Fibroblast of skin of right quadriceps (primary cell): ENCODE measurements around the gene SGK1.
"Not testable (repeated sequence)": the region's sequence is repeated elsewhere in the genome, so short reads cannot be mapped to it uniquely, and the experiment has no call there.

ENCODE experiments used
- DNase-seq: peaks from one replicate; pipeline ENCODE4 v3.0.0-alpha.2; 2013

Gene SGK1

DNA sequence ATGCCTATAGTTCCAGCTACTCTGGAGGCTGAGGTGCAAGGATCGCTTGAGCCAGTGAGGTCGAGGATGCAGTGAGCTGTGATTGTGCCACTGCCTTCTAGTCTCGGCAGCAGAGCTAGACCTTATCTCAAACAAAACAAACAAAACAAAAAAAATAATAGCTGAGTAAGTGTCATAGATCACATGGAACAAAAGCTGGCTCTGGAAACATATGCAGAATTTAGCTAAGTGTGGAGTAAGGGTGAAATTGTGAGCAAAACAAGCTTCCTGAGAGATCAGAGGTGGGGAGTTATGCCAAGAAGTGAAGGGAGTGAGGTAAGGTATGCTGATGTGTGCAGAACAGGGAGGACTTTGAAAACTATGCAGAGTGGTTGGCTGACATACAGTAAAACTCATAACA is 18.7 kb downstream of the SGK1 start:
- no peak for DNase-seq

DNA sequence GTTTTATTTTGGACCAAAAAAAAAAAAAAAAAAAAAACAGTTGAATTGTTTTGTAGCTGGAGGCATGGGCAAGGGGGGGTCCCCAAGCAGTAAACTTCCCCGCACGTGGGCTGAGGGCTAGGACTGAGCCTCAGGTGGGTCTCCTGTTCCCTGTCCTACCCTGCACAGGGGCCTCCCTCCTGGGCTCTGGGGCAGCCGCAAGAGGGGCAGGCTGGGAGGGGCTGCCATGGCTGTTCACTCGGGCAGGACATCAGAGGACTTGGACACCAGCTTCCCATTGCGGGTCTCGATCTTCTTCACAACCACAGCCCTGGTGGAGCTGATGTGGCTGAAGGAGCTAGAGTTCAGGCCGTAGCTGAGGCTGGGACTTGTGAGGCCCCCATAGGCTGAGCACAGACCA is 21.1 kb downstream of the SGK1 start:
- no peak for DNase-seq

DNA sequence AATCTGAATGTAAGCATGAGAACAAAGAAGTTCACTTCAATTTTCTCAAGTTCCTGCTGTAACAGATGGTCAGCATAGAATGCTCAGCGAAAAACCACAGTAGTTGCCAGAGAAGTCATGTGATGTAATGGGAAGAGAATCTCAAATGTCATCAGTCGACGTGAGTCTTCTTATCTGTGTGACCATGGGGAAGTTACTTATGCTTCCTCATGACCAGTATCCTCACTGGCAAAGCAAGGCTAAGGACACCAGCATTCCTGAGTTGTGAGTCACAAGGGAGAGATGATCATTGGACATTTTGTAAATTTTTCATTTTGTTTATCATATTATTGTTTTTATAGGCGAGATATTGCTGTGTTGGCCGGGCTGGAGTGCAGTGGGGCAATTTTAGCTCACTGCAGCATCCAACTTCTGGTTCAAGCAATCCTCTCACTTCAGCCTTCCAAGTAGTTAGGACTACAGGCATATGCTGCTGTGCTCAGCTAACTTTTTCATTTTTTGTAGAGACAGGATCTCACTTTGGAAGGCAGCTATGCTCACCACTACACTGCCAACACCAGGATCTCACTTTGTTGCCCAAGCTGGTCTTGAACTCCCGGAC is 21.9 kb downstream of the SGK1 start:
- peak; percentile 96 for DNase-seq

DNA sequence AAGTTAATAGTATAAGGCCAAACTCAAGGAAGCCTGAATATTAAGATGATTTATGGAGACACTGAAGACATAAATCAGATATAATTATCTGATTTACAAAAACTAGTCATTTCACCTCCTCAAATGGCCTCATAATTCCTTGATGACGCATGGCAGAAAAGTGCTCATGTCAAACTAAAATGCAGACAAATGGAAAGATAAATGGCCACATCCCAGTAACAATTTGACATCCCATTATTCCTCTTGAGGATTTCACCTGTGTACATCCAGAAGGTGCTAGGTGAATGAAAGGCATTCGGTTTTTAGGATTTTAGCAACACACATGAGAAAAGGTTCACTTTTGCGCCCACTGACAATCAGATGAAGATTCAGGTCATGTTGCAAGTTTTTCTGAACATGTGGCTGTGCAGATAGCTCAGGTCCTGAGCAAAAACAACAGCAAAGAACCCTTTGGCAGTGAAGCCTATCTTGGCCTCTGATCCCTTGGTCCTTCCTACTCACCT is 24.2 kb downstream of the SGK1 start:
- DNase-seq, result peak; percentile 6

DNA sequence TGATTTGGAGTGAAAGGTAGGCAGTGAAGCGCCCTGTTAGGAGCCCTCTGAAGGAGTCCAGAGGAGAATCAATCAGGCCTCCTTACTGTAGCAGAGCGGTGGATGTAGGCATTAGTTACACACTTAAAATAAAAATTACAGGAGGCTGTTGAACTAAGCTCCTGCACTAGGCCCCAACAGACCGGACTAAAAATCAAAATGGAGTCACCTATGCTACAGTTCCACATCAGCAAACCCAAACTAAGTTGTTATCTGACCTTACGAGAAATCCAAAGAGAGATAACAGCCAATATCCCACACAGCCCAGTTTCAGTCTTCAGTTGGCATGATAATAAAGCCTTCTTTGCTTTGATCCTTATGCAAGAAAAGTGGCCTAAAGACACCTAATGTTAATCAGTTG is 26.8 kb downstream of the SGK1 start:
- no peak for DNase-seq

DNA sequence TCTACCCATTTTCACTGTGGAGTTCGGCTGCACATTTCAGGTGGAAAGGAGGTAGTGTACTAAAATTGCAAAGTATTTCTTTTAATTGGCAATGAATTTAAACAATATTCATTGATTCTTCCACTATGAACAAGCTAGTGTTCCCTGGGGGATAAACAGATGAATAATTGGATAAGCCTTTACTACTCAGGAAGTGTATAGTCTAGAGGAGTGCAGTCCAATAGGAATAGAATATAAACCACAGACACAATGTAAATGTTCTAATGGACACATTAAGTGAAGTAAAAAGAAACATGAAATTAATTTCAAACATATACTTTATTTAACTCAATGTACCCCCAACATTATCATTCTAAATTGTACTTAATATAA is 28.7 kb downstream of the SGK1 start:
- no peak for DNase-seq

DNA sequence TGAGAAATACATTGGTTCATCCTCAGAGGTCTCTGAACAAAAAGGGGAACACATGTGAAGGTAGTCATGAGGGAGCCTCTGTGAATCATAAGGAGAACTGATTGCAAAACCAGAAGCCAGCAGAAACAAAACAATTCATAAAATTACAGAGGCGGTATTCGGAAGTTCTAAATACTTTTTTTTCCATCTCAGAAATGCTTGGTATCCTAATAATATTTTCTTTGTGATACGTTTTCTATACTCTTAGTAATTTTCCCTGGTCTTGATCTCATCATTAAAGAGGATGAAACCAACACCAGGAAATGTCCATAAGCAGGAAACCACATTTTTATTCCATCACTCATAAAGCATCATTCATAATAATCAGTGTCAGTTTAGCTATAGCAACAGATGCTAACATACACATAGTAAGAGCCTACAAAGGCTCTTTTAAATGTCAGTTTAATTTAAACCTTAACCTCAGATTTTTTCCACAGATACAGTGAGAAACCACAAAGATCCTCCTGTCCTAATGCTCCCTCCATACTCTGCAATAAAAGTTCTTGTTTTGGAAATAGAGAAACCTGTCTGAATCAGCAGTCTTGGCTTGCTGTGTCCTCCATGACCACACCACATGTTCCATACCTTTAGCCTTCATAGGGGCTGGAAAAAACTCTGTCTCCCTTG is 29.2 kb downstream of the SGK1 start:
- peak; percentile 97 for DNase-seq

DNA sequence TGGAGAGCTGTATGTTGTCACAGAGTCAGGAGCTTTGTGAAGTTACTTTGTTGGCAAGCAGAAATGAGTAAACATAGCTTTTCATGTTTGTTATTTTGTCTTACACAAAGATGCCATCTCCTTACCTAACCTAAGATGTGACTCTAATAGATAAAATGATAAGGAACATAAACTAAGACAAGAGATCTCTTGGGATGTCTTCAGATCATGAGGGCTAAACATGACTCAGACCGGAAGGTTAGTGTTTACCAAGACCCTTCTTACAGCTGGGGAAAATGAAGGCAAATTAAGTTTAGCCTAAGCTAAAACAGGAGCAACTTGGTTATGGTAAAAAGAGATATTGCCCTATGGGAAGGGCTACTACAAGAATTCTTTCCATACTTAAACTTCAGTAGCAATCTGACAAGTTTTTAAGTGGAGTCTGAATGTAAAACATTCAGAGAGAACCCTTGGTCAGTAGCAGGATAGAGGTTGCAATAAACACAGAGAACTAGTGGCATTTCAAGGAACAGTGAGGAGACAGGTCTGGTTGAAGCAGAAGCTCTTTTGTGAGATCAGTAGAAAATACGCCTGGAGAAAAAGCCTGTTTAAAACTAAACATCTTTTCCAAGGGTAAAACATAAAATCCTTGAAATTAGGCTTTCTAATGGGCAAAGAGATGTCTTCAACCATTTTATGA is 29.9 kb downstream of the SGK1 start:
- DNase-seq, result peak; percentile 8

DNA sequence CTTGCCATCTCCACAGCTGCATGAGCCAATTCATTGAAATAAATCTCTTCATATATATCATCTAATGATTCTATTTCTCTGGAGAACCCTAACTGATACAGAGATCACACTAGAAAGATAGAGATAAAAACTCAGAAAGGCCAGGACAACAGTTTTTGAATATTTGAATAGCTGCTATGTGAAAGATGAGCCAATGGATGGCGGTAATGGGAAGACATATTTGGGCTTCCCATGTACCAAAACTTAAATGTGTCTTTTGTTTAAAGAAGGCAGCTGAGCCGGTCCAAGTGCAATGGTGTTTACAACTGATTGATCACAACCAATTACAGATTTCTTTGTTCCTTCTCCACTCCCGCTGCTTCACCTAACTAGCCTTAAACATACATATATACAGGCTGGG is 35.1 kb downstream of the SGK1 start:
- DNase-seq, result no peak

DNA sequence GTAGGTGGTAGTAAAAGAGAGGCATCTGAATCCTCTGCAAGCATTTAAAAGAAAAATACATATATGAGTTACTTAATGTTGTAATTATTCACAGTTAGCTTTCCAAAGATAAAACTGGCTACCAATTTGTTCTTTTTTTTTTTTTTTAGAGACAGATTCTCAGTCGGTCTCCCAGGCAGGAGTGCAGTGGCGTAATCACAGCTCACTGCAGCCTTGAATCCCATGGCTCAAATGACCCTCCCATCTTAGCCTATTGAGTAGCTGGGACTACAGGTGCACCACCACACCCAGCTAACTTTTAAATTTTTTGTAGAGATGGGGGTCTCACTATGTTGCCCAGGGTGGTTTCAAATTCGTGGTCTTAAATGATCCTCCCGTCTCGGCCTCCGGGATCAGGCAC is 36.5 kb downstream of the SGK1 start:
- DNase-seq, result no peak

DNA sequence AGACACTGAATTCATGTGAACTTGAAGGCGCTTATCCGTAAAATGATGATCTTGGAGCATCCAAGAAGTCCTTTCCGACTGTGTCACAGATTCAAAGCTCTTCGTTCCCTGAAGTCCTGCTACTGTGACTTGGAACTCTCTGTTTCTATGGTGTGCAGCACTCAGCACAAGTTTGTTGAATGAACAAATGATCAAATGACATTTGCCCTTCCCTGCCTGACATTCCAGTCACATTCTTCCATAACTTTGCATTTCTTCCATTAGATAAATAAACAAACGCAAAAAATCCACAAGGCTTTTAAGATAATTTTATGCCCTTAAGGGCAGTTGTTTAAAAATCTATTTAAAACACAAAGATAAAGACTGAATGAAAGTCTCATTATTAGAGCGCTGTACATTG is 39.9 kb downstream of the SGK1 start:
- DNase-seq, result no peak

DNA sequence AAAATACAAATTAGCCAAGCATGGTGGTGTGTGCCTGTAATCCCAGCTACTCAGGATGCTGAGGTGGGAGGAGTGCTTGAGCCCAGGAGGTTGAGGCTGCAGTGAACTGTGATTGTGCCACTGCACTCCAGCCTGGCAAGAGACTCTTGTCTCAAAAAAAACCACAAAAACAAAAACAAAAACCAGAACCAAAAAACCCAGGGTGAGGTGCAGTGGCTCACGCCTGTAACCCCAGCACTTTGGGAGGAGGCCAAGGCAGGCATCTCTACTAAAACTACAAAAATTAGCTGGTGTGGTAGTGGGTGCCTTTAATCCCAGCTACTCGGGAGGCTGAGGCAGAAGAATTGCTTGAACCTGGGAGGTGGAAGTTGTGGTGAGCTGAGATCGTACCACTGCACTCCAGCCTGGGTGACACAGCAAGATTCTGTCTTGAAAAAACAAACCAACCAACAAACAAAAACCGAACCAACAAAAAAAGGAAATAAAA is 41.0 kb downstream of the SGK1 start:
- DNase-seq, result not testable (repeated sequence)

DNA sequence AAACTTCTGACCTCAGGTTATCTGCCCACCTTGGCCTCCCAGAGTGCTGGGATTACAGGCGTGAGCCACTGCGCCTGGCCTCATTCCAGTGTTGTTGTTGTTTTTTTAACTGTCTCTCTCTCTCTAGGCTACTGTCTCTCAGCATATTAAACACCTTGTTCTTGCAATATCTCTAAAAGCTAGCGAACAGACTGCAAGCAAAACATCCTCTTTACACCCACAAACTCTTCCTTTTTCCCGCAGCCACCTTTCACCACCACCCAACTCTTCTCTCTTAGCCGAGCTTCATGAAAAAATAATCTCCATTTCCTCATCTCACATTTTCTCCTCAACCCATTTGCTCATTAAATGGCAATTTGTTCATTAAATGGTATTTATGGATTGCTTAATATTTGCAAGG is 45.5 kb downstream of the SGK1 start:
- no peak for DNase-seq

DNA sequence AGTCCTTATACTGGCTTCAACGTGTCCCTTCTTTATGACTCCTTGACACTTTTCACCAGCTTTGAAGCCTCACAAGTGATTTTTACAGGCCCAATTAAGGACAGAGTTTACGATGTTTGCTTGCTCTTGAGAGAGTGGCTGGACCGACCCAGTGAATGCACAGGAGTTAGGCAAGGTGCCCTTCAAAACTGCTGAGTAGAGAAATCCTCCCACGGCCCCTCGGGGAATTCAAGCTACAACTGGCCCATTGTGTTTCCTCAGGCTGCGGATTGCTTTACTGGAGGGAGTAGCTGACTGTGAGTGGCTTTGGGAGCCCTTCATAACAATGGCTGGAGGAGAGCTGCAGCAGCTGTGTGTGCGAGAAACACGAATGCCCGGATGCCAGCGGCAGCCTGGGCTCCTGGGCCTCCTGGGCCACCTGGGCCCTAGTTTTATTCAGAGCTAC is 50.0 kb downstream of the SGK1 start:
- DNase-seq, result no peak

DNA sequence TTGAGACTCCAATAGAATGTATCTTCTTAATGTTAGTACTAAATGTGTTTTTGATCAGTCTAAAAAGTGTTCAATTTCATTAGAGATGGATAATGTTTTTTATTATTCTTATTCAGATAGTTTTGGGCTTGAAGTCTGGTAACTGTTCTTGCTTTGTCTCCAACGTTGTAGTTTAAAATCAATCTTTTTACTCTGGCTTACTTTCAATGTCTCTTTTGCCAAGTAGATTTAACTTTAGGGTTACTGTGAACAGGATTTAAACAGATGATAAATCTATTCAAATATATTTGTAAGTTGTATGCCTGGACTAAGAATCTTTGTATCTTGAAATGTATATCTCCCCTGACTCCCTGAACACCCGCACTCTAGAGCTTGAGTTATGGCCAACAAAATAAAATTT is 51.1 kb downstream of the SGK1 start:
- DNase-seq, result no peak

DNA sequence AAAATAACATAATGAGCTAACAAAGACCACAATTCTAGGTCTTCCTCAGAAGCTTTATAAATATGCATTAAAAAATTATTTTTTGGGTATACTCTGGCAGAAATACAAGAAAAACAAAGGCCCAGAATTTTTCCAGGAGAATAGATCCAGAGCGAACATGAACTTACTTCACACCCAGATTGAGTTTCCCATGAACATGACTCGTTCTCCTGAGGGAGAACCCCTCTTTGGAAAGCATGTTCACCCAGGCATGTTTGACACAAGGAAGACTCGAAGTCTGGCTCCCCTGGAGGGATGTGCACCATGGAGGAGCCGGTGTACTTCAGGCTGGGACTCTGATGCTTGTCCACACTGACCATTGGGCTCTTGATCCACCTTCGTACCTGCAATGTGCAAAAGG is 56.1 kb downstream of the SGK1 start:
- DNase-seq, result peak; percentile 28

DNA sequence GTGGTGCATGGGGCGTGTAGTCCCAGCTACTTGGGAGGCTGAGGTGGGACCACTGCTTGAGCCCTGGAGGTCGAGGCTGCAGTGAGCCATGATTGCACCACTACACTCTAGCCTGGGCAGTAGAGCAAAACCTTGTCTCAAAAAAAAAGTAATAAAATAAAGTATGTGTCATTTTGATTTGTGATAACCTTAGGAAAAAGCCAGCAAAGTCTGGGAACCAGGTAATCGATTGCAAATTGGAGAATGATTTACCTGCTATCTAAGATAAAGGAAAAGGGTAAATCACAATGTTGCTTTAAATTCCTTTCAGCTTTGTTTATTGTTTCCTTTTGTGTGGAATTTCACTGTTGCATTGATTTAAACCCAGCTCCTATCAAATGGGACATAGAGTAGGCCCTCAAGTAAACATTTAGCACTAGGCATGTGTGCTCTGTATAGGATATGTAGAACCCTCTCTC is 59.0 kb downstream of the SGK1 start:
- no peak for DNase-seq

DNA sequence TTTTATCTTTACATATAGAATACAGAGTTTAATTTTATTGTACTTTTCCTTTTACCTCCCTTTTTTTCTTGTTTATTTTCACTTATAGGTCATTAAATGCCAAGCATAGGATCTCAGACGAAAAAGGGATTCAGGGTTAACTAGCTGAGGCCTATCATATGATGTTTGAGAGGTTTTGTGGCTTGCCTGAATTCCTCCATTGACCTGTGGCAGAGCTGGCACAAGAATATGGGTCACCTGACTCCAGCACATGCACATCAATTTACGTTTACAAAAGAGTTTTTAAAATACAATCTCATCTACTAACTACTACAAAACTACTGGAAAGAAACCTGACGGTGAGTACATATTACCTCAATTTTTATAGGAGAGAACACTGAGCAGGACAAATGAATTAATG is 60.4 kb downstream of the SGK1 start:
- DNase-seq, result no peak

DNA sequence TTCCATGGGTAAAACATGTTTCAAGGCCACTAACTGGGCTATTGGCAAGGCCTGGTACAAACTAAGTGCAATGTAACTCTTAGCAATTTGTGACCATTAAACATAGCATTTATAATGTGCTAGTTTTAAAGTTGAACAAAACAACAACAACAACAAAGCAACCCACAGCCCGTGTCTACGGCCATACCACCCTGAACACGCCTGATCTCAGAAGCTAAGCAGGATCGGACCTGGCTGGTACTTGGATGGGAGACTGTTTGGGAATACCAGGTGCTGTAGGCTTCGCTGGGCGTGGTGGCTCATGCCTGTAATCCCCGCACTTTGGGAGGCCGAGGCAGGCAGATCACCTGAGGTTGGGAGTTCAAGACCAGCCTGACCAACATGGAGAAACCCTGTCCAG is 61.0 kb downstream of the SGK1 start:
- no peak for DNase-seq

DNA sequence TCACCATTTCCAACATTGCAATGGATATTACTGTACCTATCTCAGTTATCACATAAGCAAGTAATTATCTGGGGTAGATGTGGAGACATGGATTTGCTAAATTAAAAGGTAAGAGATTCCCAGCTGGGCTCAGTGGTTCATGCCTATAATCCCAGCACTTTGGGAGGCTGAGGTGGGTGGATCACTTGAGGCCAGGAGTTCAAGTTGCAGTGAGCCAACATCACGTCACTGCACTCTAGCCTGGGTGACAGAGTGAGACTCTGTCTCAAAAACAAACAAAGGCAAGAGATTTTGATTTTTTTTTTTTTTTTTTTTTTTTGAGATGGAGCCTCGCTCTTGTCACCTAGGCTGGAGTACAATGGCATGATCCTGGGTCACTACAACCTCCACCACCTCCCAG is 62.6 kb downstream of the SGK1 start:
- not testable (repeated sequence) for DNase-seq

DNA sequence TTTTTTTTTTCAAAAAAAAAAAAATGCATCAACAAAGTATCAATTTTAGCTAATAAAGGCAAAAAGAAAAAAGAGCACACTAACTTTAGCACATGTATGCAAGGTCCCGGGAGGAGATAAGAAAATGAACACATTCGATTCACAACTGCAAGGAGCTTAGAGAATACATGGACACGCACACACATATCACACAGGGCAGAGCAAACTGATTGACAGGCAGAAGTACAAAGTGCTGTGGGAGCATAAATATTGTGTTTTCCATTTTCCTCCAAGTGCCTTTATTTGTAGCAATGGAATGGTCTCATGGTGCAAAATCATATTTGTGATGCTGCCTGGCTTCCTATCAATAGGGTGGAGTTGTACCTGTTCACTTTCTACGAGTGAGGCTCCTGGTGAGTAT is 63.8 kb downstream of the SGK1 start:
- DNase-seq, result no peak

DNA sequence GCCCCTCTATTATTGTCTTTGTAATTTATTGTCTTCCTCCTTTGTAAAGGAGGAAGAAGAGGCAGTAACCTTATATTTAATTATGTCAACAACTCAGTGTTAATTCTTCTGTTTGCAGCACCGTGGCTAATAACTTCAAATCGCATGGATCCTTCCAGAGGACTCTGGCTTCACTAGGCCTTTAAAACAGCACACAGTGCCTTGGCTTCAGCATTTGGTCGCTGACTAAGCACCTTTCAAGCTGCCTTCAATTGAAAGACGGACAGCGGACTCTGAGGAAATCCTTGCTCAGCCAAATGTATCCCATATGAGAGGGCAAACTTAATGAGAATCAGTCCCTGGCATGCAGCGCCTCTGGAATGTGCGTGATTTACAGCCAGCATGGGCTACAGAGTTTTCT is 64.2 kb downstream of the SGK1 start:
- peak; percentile 91 for DNase-seq

DNA sequence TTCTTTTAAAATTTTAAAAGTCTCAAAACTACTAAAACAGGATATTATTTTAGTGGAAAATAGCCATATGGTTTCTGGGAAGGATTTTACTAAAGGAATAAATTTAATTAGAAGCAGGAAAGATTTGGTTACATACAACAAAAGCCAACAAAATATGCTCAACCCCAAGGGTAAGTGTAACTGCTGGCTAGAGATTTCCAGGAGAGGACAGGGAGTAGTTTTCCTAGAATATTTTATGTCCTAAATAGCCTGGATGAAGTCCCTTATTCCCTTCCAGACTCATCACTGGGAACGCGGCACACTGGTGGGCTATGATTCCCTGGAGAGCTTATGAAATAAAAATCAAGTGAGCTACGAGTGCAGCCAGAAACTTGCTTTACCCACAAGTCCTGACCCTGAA is 66.6 kb downstream of the SGK1 start:
- no peak for DNase-seq

DNA sequence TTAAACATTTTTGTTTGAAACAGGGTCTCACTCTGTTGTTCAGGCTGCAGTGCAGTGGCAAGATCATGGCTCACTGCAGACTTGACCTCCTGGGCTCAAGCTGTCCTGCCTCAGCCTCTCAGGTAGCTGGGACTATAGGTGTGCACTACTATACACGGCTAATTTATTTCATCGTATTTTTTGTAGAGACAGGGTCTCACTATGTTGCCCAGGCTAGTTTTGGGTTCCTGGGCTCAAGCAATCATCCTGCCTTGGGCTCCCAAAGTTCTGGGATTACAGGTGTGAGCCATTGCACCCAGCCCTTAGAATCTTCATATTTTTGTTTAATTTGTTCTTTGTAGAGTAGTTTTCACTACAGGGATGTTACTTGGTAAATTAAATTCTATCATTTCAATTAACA is 67.1 kb downstream of the SGK1 start:
- no peak for DNase-seq
